ENCODE data around the gene RFK. TPM values are rescaled to one million over a fixed set of nuclear protein-coding genes. Genes with fewer than 3 reads are reported as not detected.

The RFK gene
- total and polyA plus RNA-seq, 2 of the 13 experiments (the other 11 are each of a cell fraction or from before 2014, with no cell fraction given) = 18.2 to 37.2 TPM

DNA sequence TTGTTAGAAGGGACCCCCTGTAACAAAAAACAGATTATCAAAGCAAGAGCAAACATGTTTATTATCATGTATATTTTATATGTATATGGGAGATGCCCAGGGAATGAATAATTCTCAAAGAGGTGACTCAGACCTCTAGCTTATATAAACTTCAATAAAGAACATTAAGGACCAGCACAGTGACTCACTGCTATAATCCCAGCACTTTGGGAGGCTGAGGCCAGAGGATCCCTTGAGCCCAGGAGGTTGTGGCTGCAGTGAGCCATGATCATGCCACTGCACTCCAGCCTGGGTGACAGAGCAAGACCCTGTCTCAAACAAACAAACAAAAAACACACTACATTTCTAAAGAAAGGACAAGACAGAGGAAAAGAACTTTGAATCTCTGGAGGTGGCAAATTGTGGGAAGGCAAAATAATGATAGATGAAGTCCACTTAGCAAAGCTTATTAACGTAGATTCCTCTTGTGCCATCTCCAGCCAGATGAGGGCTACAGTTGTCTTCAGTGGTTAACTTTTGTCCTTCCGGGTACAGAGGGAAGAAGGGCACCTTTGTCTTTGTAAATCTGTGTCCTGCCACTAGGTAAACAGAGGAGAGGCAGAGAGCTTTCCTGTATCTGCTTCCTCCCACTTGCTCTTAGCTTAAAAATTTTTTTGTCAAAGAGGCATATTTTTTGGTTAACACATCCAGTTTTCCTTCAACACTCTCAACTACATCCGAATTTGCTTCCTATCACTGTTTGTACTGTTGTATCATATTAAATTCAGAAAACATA lies 7.5 kb upstream of the RFK start (continued):
- TF ChIP-seq, protein P1, sequence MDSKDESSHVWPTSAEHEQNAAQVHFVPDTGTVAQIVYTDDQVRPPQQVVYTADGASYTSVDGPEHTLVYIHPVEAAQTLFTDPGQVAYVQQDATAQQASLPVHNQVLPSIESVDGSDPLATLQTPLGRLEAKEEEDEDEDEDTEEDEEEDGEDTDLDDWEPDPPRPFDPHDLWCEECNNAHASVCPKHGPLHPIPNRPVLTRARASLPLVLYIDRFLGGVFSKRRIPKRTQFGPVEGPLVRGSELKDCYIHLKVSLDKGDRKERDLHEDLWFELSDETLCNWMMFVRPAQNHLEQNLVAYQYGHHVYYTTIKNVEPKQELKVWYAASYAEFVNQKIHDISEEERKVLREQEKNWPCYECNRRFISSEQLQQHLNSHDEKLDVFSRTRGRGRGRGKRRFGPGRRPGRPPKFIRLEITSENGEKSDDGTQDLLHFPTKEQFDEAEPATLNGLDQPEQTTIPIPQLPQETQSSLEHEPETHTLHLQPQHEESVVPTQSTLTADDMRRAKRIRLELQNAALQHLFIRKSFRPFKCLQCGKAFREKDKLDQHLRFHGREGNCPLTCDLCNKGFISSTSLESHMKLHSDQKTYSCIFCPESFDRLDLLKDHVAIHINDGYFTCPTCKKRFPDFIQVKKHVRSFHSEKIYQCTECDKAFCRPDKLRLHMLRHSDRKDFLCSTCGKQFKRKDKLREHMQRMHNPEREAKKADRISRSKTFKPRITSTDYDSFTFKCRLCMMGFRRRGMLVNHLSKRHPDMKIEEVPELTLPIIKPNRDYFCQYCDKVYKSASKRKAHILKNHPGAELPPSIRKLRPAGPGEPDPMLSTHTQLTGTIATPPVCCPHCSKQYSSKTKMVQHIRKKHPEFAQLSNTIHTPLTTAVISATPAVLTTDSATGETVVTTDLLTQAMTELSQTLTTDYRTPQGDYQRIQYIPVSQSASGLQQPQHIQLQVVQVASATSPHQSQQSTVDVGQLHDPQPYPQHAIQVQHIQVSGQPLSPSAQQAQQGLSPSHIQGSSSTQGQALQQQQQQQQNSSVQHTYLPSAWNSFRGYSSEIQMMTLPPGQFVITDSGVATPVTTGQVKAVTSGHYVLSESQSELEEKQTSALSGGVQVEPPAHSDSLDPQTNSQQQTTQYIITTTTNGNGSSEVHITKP (CRISPR knock-in tag; IDR thresholded peaks at IDR 0.05; ENCODE audit: low read depth) = no peak
- TF ChIP-seq, protein P2, sequence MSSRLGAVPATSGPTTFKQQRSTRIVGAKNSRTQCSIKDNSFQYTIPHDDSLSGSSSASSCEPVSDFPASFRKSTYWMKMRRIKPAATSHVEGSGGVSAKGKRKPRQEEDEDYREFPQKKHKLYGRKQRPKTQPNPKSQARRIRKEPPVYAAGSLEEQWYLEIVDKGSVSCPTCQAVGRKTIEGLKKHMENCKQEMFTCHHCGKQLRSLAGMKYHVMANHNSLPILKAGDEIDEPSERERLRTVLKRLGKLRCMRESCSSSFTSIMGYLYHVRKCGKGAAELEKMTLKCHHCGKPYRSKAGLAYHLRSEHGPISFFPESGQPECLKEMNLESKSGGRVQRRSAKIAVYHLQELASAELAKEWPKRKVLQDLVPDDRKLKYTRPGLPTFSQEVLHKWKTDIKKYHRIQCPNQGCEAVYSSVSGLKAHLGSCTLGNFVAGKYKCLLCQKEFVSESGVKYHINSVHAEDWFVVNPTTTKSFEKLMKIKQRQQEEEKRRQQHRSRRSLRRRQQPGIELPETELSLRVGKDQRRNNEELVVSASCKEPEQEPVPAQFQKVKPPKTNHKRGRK (CRISPR knock-in tag; IDR thresholded peaks at IDR 0.05) = no peak
- peak; percentile 40; the same call in 1 of the 2 replicates for TF ChIP-seq HDAC1 (CRISPR knock-in tag; IDR thresholded peaks at IDR 0.05)
- no peak for TF ChIP-seq AHR (CRISPR knock-in tag; IDR thresholded peaks at IDR 0.05)
- TF ChIP-seq SP140L (CRISPR knock-in tag; IDR thresholded peaks at IDR 0.05; ENCODE audit: borderline replicate concordance) = no peak
- TF ChIP-seq ZNF776 (CRISPR knock-in tag; IDR thresholded peaks at IDR 0.05) = no peak
- peak; percentile 85 for TF ChIP-seq FOXA3 (CRISPR knock-in tag; IDR thresholded peaks at IDR 0.05)
- TF ChIP-seq ZFAT (CRISPR knock-in tag; conservative IDR thresholded peaks at IDR 0.05) = no peak
- no peak for TF ChIP-seq ZZZ3 (CRISPR knock-in tag; IDR thresholded peaks at IDR 0.05; ENCODE audit: borderline replicate concordance)
- TF ChIP-seq PHF21A (CRISPR knock-in tag; IDR thresholded peaks at IDR 0.05) = peak; percentile 78
- TF ChIP-seq LCORL (IDR thresholded peaks at IDR 0.05) = no peak
- TF ChIP-seq LCORL (CRISPR knock-in tag; IDR thresholded peaks at IDR 0.05) = peak; percentile 69; the same call in 1 of the 2 replicates
- no peak for TF ChIP-seq NFIB (CRISPR knock-in tag; IDR thresholded peaks at IDR 0.05; ENCODE audit: borderline replicate concordance)
- TF ChIP-seq NAIF1 (CRISPR knock-in tag; IDR thresholded peaks at IDR 0.05; ENCODE audit: borderline replicate concordance) = no peak
- TF ChIP-seq CHD2 (IDR thresholded peaks at IDR 0.05; ENCODE audit: low read depth, low read length) = no peak
- TF ChIP-seq ZMYM3 (CRISPR knock-in tag; IDR thresholded peaks at IDR 0.05) = peak; percentile 45; the same call in 1 of the 2 replicates
- TF ChIP-seq, protein P3, sequence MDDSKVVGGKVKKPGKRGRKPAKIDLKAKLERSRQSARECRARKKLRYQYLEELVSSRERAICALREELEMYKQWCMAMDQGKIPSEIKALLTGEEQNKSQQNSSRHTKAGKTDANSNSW (CRISPR knock-in tag; IDR thresholded peaks at IDR 0.05; ENCODE audit: borderline replicate concordance) = no peak
- TF ChIP-seq, protein P4, sequence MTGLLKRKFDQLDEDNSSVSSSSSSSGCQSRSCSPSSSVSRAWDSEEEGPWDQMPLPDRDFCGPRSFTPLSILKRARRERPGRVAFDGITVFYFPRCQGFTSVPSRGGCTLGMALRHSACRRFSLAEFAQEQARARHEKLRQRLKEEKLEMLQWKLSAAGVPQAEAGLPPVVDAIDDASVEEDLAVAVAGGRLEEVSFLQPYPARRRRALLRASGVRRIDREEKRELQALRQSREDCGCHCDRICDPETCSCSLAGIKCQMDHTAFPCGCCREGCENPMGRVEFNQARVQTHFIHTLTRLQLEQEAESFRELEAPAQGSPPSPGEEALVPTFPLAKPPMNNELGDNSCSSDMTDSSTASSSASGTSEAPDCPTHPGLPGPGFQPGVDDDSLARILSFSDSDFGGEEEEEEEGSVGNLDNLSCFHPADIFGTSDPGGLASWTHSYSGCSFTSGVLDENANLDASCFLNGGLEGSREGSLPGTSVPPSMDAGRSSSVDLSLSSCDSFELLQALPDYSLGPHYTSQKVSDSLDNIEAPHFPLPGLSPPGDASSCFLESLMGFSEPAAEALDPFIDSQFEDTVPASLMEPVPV (CRISPR knock-in tag; IDR thresholded peaks at IDR 0.05) = no peak
- no peak for TF ChIP-seq ZNF589 (CRISPR knock-in tag; conservative IDR thresholded peaks at IDR 0.05)
- TF ChIP-seq FOXJ3 (CRISPR knock-in tag; IDR thresholded peaks at IDR 0.05; ENCODE audit: borderline replicate concordance) = peak; percentile 33; the same call in 1 of the 2 replicates

Data from HepG2 (cell line).